ENCODE results near the gene NCDN. TPM values are rescaled to one million over a fixed set of nuclear protein-coding genes. Genes with fewer than 3 reads are reported as not detected.

The NCDN gene
- total RNA-seq, 4 donors from 2014 or later: 10.1 to 13.7 (median 12.1) TPM

DNA sequence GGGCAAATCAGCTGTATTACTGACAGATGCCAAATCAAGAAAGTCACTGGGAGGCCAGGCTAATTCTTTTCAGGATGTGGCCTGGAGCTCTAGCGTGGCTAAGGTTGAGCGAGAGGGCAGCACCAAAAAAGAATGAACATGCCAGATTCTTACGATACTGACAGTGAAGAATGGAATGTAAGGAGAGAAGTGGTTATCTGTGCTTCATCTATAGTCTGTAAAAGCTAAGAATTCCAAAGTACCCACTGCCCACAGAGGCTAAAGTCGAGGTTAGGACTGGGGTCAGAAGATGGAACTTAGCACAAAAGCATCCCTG lies 48.2 kb downstream of the NCDN start:
- Histone ChIP-seq H3K9me3 (no peaks in the 10 kb centered on the region), H3K36me3 (peaks cover 11 to 100% (median 34%) of the 10 kb centered on the region in 3 donors), H3K4me1 (no peaks in the 10 kb centered on the region), H3K27ac (no peak overlapping the region), H3K4me3 (no peak overlapping the region), H3K27me3 (no peaks in the 10 kb centered on the region)
- 83% methylated on average over 4 of the region's 4 CpGs for WGBS, 2 donors
- DNase-seq: no peak
- TF ChIP-seq POLR2A (IDR thresholded peaks at IDR 0.05) (no peak), CTCF (IDR thresholded peaks at IDR 0.05) (no peak)
- intact Hi-C loops (cut with DNase I): no loop called here

- intact Hi-C loops (cut with DNase I): no loop called here
- Histone ChIP-seq H3K36me3 (peaks cover 8 to 93% (median 11%) of the 10 kb centered on the region in 3 donors), H3K27me3 (no peaks in the 10 kb centered on the region), H3K4me1 (no peaks in the 10 kb centered on the region), H3K4me3 (no peak overlapping the region), H3K9me3 (no peaks in the 10 kb centered on the region), H3K27ac (no peak overlapping the region)
- no peak for DNase-seq
- WGBS, 2 donors: 91 to 97% methylated on average over 7 of the region's 7 CpGs
- no peak for TF ChIP-seq POLR2A (IDR thresholded peaks at IDR 0.05)
- TF ChIP-seq CTCF (IDR thresholded peaks at IDR 0.05): no peak
These were observed 54.1 kb downstream of the NCDN start for GRCh38 chr1:35611655-35612054.

DNA sequence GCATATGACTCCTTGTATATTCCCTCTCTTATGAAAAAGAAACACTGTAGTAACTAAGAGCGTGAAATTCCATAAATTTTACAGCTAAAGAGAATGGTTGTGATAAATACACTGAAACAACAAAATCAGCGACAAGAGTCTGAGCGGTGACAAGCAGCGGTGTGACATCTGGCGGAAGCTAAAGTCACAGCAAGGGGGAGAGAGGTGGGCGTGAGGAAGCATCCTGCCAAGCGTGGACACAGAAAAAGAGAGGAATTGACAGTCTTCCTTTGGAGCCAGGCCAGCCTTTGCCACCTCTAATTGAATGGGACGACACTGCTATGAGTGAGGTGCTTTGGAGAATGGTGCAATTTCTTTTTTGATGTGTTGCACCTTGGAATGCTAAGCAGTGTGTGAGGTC lies 57.8 kb downstream of the NCDN start:
- Histone ChIP-seq H3K9me3 (no peaks in the 10 kb centered on the region), H3K4me3 (no peak overlapping the region), H3K36me3 (peaks cover 0 to 93% (median 2%) of the 10 kb centered on the region in 3 donors), H3K4me1 (no peaks in the 10 kb centered on the region), H3K27ac (no peak overlapping the region), H3K27me3 (no peaks in the 10 kb centered on the region)
- 78 to 90% methylated on average over 8 of the region's 8 CpGs for WGBS, 2 donors
- intact Hi-C loops (cut with DNase I): no loop called here
- DNase-seq: no peak
- no peak for TF ChIP-seq POLR2A (IDR thresholded peaks at IDR 0.05)
- TF ChIP-seq CTCF (IDR thresholded peaks at IDR 0.05): no peak

Other genes starting within 250 kb of the NCDN start
- gene KIAA0319L, start 396 bp upstream of the NCDN start, total RNA-seq: 10 to 100 TPM; 24.8 to 53.4 (median 28.4) TPM
- 1 to 10 TPM in 1 of 4 donors, under 1 TPM in 2, not detected in 1; 0.26 to 1.1 (median 0.38) TPM for gene TFAP2E, start 15.5 kb downstream of the NCDN start, total RNA-seq
- gene PSMB2, start 83.7 kb downstream of the NCDN start, total RNA-seq: 10 to 100 TPM; 31.3 to 69.5 (median 39.9) TPM
- gene C1orf216, start 161.1 kb downstream of the NCDN start, total RNA-seq: 1 to 10 TPM in 3 of 4 donors, under 1 TPM in 1; 0.53 to 4.8 (median 3.8) TPM
- gene CLSPN, start 212.2 kb downstream of the NCDN start, total RNA-seq: 1 to 10 TPM; 1.3 to 9.7 (median 4.4) TPM